Stimulated activated CD8-positive, alpha-beta memory T cell treated with anti-CD3 and anti-CD28 coated beads, Interleukin-12 subunit alpha, Interleukin-12 subunit beta, amount 100 ng/mL, for 4 hours (primary cell): ENCODE measurements around the gene FAF1.
"Not testable (repeated sequence)": the region's sequence is repeated elsewhere in the genome, so short reads cannot be mapped to it uniquely, and the experiment has no call there.

Experiments
- DNase-seq: peaks from one replicate; pipeline ENCODE4 v3.0.0-alpha.2; 2020; ENCODE audit warnings: low read depth

The FAF1 gene

DNA sequence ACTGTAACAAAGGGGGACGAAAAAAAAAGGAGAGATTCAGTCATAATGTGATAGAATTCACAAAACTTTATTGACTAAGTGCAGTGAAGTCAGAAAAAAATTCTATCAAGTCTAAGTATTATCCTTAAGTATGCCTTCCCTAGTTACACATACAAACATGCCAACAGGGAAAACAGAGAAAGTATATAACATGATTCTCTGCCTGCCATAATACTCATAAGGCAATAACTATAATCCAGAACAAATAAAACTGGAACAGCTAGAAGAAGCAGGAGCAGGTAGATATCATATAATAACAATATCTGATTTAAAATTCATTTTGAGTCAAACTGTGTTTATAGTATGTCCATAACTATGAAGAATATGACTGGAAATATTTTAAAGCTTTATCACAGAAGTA is 184.3 kb downstream of the FAF1 start:
- DNase-seq: no peak

DNA sequence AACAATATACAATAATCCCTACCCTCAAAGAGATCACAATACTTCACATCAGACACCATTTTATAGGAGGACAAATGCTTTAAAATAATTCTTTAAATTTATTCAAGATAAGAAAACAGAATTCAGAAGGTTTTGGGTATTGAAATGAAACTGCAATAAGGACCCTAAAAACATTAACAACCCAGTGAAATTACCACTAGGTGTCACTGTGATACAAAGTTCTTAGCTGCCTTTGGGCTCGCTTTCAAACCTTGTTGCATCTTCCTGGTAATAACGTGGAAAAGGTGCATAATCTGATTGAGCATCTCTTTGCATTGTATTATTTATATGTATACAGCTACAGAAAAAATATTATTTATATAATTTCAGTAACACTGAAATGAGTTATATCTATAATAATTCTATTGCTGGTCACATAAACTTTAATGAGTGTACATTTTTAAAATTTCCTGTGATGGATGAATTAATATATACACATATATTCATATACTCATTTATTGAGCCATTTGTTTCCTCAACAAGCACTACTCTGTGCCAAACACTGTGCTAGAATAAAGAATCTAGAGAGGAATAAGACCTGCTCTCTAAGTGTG is 185.2 kb downstream of the FAF1 start:
- DNase-seq: no peak

DNA sequence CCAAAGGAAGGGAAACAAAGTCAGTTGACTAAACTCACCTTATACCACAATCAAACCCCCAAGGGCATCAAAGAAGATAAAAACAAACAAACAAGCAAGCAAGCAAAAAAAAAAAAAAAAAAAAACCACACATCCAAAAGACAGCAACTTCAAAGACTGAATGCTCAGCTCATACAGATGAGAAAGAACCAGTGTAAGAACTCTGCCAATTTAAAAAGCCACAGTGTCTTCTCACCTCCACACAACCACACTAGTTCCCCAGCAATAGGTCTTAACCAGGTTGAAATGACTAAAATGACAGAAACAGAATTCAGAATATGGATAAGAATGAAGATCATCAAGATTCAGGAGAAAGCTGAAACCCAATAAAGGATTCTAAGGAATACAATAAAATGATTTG is 193.4 kb downstream of the FAF1 start:
- no peak for DNase-seq

DNA sequence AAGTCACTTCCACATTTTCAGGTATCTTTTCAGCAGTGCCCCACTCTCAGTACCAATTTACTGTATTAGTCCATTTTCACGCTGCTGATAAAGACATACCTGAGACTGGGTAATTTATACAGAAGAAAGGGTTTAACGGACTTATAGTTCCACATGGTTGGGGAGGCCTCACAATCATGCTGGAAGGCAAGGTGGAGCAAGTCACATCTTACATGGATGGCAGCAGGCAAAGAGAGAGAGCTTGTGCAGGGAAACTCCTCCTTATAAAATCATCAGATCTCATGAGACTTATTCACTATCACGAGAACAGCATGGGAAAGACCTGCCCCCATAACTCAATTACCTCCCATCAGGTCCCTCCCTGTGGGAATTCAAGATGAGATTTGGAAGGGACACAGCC is 203.5 kb downstream of the FAF1 start:
- DNase-seq: not testable (repeated sequence)

DNA sequence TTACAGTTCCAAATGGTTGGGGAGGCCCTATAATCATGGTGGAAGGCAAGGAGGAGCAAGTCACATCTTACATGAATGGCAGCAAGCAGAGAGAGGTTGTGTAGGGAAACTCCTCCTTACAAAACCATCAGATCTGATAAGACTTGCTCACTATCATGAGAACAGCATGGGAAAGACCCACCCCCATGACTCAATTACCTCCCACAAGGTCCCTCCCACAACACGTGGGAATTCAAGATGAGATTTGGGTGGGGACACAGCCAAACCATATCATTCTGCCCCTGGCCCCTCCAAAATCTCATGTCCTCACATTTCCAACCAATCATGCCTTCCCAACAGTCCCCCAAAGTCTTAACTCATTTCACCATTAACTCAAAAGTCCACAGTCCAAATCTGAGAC is 205.3 kb downstream of the FAF1 start:
- not testable (repeated sequence) for DNase-seq

DNA sequence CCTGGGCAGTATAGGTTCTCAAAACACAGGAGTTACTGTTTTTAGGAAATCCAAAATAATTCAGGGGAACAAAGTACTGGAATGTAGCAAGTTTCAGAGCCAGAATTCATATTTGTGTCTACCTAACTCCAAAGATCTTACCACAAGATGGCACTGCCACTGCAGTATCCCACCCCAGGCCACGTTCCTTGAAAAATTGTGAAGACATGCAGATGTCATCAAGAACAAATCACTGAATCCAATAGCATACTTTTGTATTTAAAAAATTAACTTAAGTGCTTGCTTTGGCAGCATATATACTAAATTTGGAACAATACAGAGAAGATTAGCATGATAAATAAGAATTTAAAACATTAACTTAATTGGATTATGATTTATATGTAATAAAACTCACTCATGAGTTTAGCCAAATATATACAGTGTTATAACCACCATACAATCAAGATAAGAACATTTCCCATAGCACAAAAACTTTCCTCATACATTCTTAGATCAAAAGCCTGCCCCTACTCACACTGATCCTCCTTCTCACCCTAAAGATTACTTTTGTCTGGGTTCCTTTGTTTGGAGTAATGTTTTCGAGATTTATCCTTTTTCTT is 209.9 kb downstream of the FAF1 start:
- no peak for DNase-seq

DNA sequence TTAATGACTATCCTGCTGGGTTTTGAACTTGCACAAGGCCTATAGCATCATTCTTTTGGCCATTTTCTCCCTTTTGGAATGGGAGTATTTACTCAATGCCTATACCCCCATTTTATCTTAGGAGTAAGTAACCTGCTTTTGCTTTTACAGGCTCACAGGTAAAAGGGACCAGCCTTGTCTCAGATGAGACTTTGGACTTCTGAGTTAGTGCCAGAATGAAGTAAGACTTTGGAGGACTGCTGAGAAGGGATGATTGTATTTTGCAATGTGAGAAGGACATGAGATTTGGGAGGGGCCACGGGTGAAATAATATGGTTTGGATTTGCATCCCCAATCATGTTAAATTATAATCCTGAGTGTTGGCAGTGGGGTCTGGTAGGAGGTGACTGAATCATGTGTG is 212.7 kb downstream of the FAF1 start:
- no peak for DNase-seq

DNA sequence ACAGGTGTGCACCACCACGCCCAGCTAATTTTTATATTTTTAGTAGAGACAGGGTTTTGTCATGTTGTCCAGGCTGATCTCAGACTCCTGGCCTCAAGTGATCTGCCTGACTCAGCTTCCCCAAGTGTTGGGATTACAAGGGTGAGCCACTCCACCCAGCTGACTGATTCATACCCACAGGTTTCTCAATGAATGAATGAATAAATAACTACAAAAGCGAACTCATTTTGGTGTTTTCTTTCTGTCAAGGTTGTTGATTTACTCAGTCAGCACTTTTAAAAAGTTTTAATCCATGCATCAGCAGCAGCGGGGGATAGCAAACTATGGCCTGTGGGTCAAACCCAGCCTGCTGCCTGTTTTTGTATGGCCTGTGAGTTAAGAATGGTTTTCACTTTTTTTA is 217.5 kb downstream of the FAF1 start:
- DNase-seq: no peak

DNA sequence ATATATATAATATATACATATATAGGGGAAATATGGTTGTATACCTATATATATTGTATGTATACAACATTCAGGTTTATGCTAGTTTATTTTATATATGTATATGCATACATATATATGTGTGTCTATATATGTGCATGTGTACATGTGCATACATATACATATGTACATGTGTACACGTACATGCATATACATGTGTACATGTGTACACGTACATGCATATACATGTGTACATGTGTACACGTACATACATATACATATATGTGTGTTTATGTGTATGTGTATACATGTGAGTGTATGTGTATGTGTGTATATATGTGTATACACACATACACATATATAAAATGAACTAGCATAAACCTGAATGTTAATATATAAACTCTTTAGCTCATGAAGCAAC is 220.9 kb downstream of the FAF1 start:
- DNase-seq: no peak

DNA sequence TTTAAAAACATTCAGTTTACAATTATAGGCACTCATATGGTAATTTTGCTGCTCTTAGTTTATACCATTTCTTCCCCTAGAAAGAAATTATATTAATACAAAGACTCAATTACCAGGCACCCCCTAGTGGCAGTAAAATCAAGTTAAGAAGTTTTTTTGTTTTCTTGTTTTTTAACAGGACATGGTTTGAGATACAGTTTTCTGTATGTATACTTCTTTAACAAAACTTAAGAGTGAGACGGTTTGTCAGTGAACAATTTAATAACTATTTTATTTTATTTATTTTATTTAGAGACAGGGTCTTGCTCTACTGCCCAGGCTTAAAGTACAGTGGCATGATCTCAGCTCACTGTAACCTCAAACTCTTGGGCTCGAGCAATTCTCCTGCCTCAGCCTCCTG is 224.6 kb downstream of the FAF1 start:
- DNase-seq: no peak

DNA sequence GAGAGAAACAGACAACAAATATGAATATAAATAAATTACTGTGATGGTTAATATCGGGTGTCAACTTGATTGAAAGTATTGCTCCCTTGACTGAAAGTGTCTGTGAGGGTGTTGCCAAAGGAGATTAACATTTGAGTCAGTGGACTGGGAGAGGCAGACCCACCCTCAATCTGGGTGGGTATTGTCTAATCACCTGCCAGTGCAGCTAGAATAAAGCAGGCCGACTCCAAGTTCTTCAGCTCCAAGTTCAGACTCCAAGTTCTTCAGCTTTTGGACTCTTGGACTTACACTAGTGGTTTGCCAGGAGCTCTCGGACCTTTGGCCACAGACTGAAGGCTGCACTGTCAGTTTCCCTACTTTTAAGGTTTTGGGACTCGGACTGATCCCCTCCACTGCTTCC is 232.5 kb downstream of the FAF1 start:
- DNase-seq: not testable (repeated sequence)

DNA sequence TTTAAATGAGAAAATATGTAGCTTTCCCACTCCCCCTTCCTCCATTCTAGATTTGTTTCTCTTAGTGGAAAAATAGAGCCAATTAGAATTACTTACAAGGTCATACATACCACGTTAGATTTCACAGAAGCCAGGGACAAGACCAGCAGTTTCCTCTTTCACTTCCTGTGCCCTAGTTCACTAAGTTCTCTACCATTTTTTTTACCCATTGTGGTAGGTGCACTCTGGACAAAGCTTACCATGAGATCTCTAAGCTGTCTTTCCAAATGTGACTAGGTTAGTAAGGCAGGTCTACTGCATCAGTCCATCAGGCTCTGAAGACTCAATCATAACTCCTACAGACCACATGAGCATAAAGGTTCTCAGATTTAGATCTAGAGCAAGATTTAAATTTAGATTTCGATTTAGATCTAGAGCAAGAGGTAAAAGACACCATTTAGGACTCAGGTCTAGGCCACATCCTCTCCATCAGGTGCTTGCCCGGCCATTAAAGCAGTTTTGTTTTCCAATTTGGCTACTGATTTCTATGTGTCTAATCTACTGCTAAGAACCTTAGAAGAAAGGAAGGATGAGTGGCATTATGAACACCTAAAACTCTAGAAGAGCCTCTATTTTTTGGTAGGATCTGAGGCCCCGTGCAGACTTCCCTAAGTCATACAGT is 235.3 kb downstream of the FAF1 start:
- no peak for DNase-seq

- DNase-seq: no peak
These were observed 239.5 kb downstream of the FAF1 start for GRCh38 chr1:50720457-50721053.

DNA sequence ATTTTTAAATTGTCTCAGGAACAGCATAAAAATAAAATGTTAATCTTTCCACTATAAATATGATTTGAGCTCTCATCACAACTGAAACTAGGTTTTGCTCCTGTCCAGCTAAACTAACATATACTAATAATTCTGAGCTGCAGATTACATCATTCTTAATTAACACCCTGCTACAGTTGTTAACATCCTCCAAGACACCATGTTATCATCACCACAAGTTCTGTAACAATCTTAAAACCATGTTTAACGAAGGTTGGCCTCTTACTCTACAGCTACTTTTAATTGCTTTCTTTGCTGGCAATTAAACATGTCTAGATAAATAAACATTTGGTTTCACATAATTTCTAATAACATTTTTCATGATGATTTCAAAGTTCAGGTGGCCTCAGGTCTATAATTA is 240.9 kb downstream of the FAF1 start:
- no peak for DNase-seq

DNA sequence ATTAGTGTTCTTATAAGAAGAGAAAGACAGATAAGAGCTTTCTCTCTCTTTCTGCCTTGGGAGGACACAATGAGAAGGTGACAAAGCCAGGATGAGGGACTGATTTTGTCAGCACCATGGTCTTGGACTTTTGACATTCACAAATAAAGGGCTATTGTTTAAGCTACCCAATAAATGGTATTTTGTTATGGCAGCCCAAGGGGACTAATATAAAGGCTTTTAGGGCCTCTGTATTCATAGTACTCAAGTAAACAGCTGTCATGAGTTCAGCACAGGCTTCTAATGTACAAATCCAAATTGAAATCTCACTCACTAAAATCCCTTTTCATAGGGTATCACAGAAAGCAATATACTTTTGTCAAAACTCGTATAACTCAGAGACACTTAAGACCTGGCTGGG is 242.7 kb downstream of the FAF1 start:
- DNase-seq: no peak

GRCh38 chr1:50716455-50716854 is 243.6 kb downstream of the FAF1 start:
- DNase-seq: not testable (repeated sequence)

GRCh38 chr1:50710099-50710498 is 250.0 kb downstream of the FAF1 start:
- no peak for DNase-seq

DNA sequence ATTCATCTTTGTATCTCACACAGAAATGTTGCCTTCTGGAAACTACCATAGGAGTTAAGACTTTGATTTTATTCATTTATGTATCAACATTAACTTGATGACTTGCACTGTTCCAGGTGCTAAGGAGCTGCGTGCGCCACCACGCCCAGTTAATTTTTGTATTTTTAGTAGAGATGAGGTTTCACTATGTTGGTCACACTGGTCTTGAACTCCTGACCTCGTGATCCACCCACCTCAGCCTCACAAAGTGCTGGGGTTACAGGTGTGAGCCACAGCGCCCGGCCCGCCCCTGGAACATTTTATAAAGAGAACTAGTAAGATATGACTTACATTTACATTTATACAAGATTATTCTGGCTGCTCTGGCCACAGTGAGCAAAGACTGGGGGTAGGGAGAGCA is 252.2 kb downstream of the FAF1 start:
- DNase-seq: no peak

DNA sequence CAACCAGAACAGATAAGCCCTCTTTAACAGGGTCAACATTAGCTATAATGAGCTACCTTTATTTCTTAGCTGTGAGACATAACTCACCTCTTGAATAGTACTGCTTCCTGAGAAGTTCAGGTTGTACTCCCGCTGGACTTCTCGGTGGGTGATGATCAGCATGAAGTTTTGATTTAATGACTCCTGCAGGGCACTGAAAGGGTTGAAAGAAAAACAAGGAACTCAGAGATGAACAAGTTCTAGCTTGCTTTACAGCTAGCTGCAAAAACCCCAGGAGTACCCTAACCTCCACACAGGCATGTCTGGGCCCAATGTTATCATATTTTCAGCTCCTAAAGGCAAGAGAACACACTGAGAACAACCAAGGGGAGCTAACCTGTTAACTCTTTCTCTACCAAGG is 254.4 kb downstream of the FAF1 start:
- DNase-seq: no peak

GRCh38 chr1:50705041-50705440 is 255.0 kb downstream of the FAF1 start:
- DNase-seq: no peak

DNA sequence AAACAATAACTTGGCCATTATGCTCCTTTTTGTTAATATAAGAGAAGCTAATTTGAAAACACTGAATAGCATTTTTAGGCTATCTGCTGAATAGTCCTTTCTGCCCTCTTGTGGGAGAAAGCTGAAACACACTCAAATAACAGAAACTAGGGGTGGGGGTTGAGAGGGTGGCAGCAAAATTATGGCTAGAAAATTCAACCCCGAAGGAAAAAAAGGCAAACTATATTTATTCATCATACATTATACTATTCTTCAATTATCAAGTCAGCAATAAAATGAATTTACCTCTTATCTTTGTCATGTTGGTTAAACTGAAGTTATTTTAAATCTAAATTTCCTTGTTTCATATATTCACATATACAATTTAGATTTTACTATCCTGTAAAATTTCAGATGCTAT is 255.9 kb downstream of the FAF1 start:
- no peak for DNase-seq

DNA sequence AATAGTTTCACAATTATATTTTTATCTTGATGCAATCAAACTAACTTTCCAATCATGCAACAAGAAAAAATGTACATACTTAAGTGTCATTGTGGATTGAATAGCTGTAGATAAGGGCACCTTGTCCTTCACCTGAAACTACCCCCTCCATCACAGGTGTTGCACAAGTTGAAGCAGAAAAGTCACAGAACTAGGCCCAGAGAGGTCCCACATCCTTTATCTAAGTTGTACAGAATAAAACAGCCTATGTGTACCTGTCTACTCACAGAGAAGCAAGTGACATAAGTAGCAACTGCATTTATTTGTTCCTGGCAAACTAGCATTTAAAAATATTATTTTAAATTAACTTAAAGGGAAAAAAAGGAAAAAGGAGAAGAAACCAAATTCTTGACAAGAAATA is 256.8 kb downstream of the FAF1 start:
- DNase-seq: no peak

DNA sequence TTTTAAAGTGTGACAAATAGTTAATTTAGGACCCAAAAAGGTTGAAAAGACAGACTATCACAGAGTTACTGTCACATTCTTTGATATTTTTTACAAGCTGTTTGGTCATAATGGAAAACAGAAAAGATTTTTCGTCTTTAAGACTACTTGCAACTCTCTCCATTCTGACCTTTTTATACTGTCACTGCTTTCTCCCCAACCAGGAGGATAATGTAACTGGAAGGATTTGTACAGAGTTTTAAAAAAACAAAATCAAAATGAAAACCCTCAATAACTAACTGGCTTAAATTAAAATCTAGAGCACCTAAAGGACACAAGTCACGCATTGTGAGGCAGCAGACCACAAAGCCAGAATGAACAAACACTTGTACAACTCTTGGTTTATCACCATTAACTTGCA is 257.7 kb downstream of the FAF1 start:
- no peak for DNase-seq
